Trophoblast cell (in vitro differentiated cells and primary cell): ENCODE data around the gene LIMCH1.
A peak's percentile ranks its signal among the peaks of the same experiment; 100 is the strongest.

Experiments
- DNase-seq, 2 donors: peaks; one replicate each; pipeline ENCODE4 v3.0.0-alpha.2; 2016
- H2AFZ ChIP-seq: 2 replicates; pipeline ENCODE4 v1.6.1; 2013; ENCODE audit warnings: low read length, moderate library complexity, mild to moderate bottlenecking; ENCODE audit not compliant: insufficient read depth, poor library complexity
- H2AK5ac ChIP-seq: 2 replicates; pipeline ENCODE4 v1.6.1; 2013; ENCODE audit warnings: mild to moderate bottlenecking, low read length
- H2BK120ac ChIP-seq: 2 replicates; pipeline ENCODE4 v1.6.1; 2013; ENCODE audit warnings: low read length, mild to moderate bottlenecking, moderate library complexity; ENCODE audit not compliant: insufficient read depth, poor library complexity
- H2BK12ac ChIP-seq: 2 replicates; pipeline ENCODE4 v1.6.1; 2013; ENCODE audit warnings: mild to moderate bottlenecking, low read length, moderate library complexity
- H2BK5ac ChIP-seq: 2 replicates; pipeline ENCODE4 v1.6.1; 2013; ENCODE audit warnings: low read length, low read depth, moderate library complexity, mild to moderate bottlenecking; ENCODE audit not compliant: poor library complexity
- H3K14ac ChIP-seq: 2 replicates; pipeline ENCODE4 v1.6.1; 2013; ENCODE audit warnings: mild to moderate bottlenecking, low read length
- H3K18ac ChIP-seq: 2 replicates; pipeline ENCODE4 v1.6.1; 2013; ENCODE audit warnings: mild to moderate bottlenecking, low read length
- H3K23ac ChIP-seq: 2 replicates; pipeline ENCODE4 v1.6.1; 2013; ENCODE audit warnings: low read length
- H3K27ac ChIP-seq: 2 replicates; pipeline ENCODE4 v1.5.1; 2013; ENCODE audit warnings: low read depth, mild to moderate bottlenecking, inconsistent platforms, low read length, moderate library complexity
- H3K27me3 ChIP-seq: 2 replicates; pipeline ENCODE4 v1.6.1; 2013; ENCODE audit warnings: inconsistent platforms, mild to moderate bottlenecking, low read length, moderate library complexity; ENCODE audit not compliant: insufficient read depth
- H3K36me3 ChIP-seq, 2 experiments: 1 replicate in 1 of 2; 2 replicates in 1 of 2; pipeline ENCODE4 v1.6.1; 2013; ENCODE audit warnings: low read length in 2 of 2, mild to moderate bottlenecking in 2 of 2, moderate library complexity in 1 of 2; ENCODE audit not compliant: insufficient read depth in 2 of 2, control insufficient read depth in 1 of 2
- H3K4ac ChIP-seq: 2 replicates; pipeline ENCODE4 v1.6.1; 2013; ENCODE audit warnings: low read depth, mild to moderate bottlenecking, low read length, moderate library complexity
- H3K4me1 ChIP-seq, 2 experiments: 1 replicate in 1 of 2; 2 replicates in 1 of 2; pipeline ENCODE4 v1.6.1; 2013; ENCODE audit warnings: low read length in 2 of 2, mild to moderate bottlenecking in 2 of 2, moderate library complexity in 1 of 2; ENCODE audit not compliant: insufficient read depth in 2 of 2, control insufficient read depth in 1 of 2
- H3K4me2 ChIP-seq: 2 replicates; pipeline ENCODE4 v1.6.1; 2013; ENCODE audit warnings: inconsistent platforms, mild to moderate bottlenecking, low read length, moderate library complexity
- H3K4me3 ChIP-seq: 2 replicates; pipeline ENCODE4 v1.5.1; 2013; ENCODE audit warnings: mild to moderate bottlenecking, low read depth, low read length, inconsistent platforms
- H3K79me1 ChIP-seq: one replicate; pipeline ENCODE4 v1.6.1; 2013; ENCODE audit warnings: low read length
- H3K79me2 ChIP-seq: 2 replicates; pipeline ENCODE4 v1.6.1; 2013; ENCODE audit warnings: low read length, mild to moderate bottlenecking; ENCODE audit not compliant: control insufficient read depth, insufficient read depth, poor library complexity
- H3K9ac ChIP-seq: 2 replicates; pipeline ENCODE4 v1.6.1; 2013; ENCODE audit warnings: mild to moderate bottlenecking, low read length
- H3K9me3 ChIP-seq: 2 replicates; pipeline ENCODE4 v1.6.1; 2013; ENCODE audit warnings: low read depth, mild to moderate bottlenecking, control low read depth, inconsistent platforms, low read length; ENCODE audit not compliant: insufficient read depth
- H4K12ac ChIP-seq: 2 replicates; pipeline ENCODE4 v1.6.1; 2013; ENCODE audit warnings: low read depth, mild to moderate bottlenecking, low read length, moderate library complexity
- H4K8ac ChIP-seq: 2 replicates; pipeline ENCODE4 v1.6.1; 2013; ENCODE audit warnings: low read depth, mild to moderate bottlenecking, low read length, moderate library complexity
- H4K91ac ChIP-seq: one replicate; pipeline ENCODE4 v1.6.1; 2013; ENCODE audit warnings: low read depth, mild to moderate bottlenecking, low read length, moderate library complexity
- WGBS: extraction: QIAGEN DNeasy Blood & Tissue Kit; methylation state at CpG from one replicate; pipeline ENCODE4 v1.1.7; 2013; ENCODE audit warnings: missing lambda C conversion rate; ENCODE audit not compliant: insufficient read length, insufficient coverage; ENCODE audit errors: extremely low coverage; 5-methylcytosine and 5-hydroxymethylcytosine counted together

The LIMCH1 gene

DNA sequence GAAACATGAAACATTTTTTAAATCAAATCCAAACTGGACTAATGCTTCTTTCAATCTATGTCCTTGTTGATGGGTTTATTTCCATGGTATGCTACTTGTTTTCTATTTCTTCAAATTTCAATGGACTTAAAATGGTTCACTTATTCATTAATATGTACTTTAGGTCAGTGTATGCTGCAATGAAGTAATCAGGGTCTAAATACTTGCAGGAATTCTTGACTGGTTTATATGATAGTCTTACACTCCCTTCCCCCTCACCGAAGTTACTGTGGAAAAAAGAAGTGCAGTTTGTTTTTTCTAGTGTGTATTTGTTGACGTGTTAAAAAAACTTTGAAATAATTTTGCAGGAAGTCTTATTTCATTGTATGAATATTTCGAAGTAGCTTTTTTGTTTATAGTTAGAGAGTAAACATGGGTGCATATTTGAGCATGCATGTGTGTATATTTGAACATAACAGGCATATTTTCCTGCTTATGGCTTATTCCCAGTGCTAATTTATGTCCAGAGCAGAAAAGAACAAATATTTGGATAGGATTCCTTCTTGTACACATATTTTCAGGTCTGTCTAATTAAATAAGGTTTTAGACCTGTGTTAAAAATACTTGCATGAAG is 65.0 kb downstream of the LIMCH1 start:
- Histone ChIP-seq H4K91ac (no peak overlapping the region), H2BK120ac (no peak overlapping the region), H3K36me3 (peaks cover 0 to 1% of the 10 kb centered on the region in 2 experiments), H3K79me2 (no peaks in the 10 kb centered on the region), H3K9ac (no peak overlapping the region), H3K4ac (no peak overlapping the region), H3K18ac (no peak overlapping the region), H2BK5ac (no peak overlapping the region), H3K4me3 (no peak overlapping the region), H3K27ac (no peak overlapping the region), H2BK12ac (no peak overlapping the region), H3K4me2 (no peak overlapping the region), H3K9me3 (no peaks in the 10 kb centered on the region), H3K79me1 (no peaks in the 10 kb centered on the region), H4K8ac (no peak overlapping the region), H4K12ac (no peak overlapping the region), H3K23ac (no peak overlapping the region), H3K14ac (no peak overlapping the region), H2AFZ (no peak overlapping the region), H2AK5ac (no peak overlapping the region), H3K27me3 (no peaks in the 10 kb centered on the region), H3K4me1 (no peaks in the 10 kb centered on the region)
- 100% methylated on average over 1 of the region's 3 CpGs for WGBS
- DNase-seq = no peak

- H3K27ac ChIP-seq = no peak overlapping the region
Observed at GRCh38 chr4:41609851-41610250, 71.9 kb downstream of the LIMCH1 start.

DNA sequence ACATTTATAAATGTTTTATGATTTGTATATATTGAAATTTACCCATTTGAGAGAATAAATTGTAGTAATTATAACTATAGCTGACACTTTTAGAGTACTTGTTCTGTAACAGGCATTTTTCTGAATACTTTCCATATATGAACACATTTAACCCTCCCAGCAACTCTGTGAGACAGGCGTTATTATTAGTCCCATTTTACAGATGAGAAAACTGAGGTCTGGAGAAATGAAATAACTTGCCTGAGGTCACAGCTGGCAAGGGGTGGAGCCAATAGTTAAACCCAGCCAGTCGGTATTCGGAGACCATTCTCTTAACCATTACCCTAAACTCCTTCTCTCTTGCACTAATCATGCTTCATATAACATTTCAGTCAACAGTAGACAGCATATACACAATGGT is 72.5 kb downstream of the LIMCH1 start:
- Histone ChIP-seq H2BK12ac (no peak overlapping the region), H4K91ac (no peak overlapping the region), H3K9me3 (no peaks in the 10 kb centered on the region), H3K4me2 (no peak overlapping the region), H3K23ac (no peak overlapping the region), H3K4me3 (no peak overlapping the region), H3K4me1 (peaks cover 3 to 15% of the 10 kb centered on the region in 2 experiments), H2AFZ (no peak overlapping the region), H3K9ac (no peak overlapping the region), H2AK5ac (no peak overlapping the region), H2BK120ac (no peak overlapping the region), H3K79me2 (no peaks in the 10 kb centered on the region), H3K79me1 (peaks cover 16% of the 10 kb centered on the region), H3K27me3 (no peaks in the 10 kb centered on the region), H3K4ac (no peak overlapping the region), H3K36me3 (peaks cover 0 to 1% of the 10 kb centered on the region in 2 experiments), H3K14ac (no peak overlapping the region), H2BK5ac (no peak overlapping the region), H3K27ac (no peak overlapping the region), H3K18ac (no peak overlapping the region), H4K8ac (no peak overlapping the region), H4K12ac (no peak overlapping the region)
- WGBS = no CpG with 5 or more reads among the region's 3 CpGs
- no peak for DNase-seq

More at GRCh38 chr4:41609851-41610250, 71.9 kb downstream of the LIMCH1 start:
- Histone ChIP-seq H3K4me2 (no peak overlapping the region), H2BK12ac (peak overlapping the region; percentile 85), H2BK5ac (peak overlapping the region; percentile 82), H3K79me2 (no peaks in the 10 kb centered on the region), H3K4ac (no peak overlapping the region), H3K14ac (peak overlapping the region; percentile 55), H2BK120ac (peak overlapping the region; percentile 41), H3K36me3 (peaks cover 0 to 1% of the 10 kb centered on the region in 2 experiments), H3K79me1 (peaks cover 16% of the 10 kb centered on the region), H3K4me1 (peaks cover 3 to 15% of the 10 kb centered on the region in 2 experiments), H2AK5ac (peak overlapping the region; percentile 85), H3K18ac (peak overlapping the region; percentile 54), H3K27me3 (no peaks in the 10 kb centered on the region), H3K9me3 (no peaks in the 10 kb centered on the region), H4K12ac (no peak overlapping the region), H3K9ac (no peak overlapping the region), H2AFZ (no peak overlapping the region), H4K8ac (no peak overlapping the region), H3K23ac (no peak overlapping the region), H4K91ac (peak overlapping the region; percentile 69), H3K4me3 (no peak overlapping the region)
- no CpG with 5 or more reads among the region's 5 CpGs for WGBS
- no peak for DNase-seq

- no peak overlapping the region for H2AK5ac ChIP-seq
- H3K4ac ChIP-seq = no peak overlapping the region
- H2BK12ac ChIP-seq = no peak overlapping the region
- H2BK5ac ChIP-seq = no peak overlapping the region
- H3K27me3 ChIP-seq = no peaks in the 10 kb centered on the region
- no peak overlapping the region for H4K12ac ChIP-seq
- no peak overlapping the region for H2BK120ac ChIP-seq
- peaks cover 16% of the 10 kb centered on the region for H3K79me1 ChIP-seq
- no peak overlapping the region for H3K4me2 ChIP-seq
- no peak overlapping the region for H3K14ac ChIP-seq
- DNase-seq = no peak
- H3K4me3 ChIP-seq = no peak overlapping the region
- WGBS = no CpG with 5 or more reads among the region's 1 CpG
- peaks cover 3 to 15% of the 10 kb centered on the region in 2 experiments for H3K4me1 ChIP-seq
- H4K8ac ChIP-seq = no peak overlapping the region
- H3K23ac ChIP-seq = no peak overlapping the region
- no peaks in the 10 kb centered on the region for H3K79me2 ChIP-seq
- no peaks in the 10 kb centered on the region for H3K9me3 ChIP-seq
- peak overlapping the region; percentile 66 for H3K27ac ChIP-seq
- H3K9ac ChIP-seq = no peak overlapping the region
- no peak overlapping the region for H4K91ac ChIP-seq
- no peak overlapping the region for H3K18ac ChIP-seq
- no peak overlapping the region for H2AFZ ChIP-seq
- peaks cover 0 to 1% of the 10 kb centered on the region in 2 experiments for H3K36me3 ChIP-seq
Observed at GRCh38 chr4:41611124-41611838, 73.3 kb downstream of the LIMCH1 start.
